ENCODE measurements around the gene NASP. TPM values are rescaled to one million over a fixed set of nuclear protein-coding genes. Genes with fewer than 3 reads are reported as not detected.

The NASP gene
- total and polyA plus RNA-seq, 2 of the 13 experiments (the other 11 are each of a cell fraction or from before 2014, with no cell fraction given) = 132 to 256 TPM

DNA sequence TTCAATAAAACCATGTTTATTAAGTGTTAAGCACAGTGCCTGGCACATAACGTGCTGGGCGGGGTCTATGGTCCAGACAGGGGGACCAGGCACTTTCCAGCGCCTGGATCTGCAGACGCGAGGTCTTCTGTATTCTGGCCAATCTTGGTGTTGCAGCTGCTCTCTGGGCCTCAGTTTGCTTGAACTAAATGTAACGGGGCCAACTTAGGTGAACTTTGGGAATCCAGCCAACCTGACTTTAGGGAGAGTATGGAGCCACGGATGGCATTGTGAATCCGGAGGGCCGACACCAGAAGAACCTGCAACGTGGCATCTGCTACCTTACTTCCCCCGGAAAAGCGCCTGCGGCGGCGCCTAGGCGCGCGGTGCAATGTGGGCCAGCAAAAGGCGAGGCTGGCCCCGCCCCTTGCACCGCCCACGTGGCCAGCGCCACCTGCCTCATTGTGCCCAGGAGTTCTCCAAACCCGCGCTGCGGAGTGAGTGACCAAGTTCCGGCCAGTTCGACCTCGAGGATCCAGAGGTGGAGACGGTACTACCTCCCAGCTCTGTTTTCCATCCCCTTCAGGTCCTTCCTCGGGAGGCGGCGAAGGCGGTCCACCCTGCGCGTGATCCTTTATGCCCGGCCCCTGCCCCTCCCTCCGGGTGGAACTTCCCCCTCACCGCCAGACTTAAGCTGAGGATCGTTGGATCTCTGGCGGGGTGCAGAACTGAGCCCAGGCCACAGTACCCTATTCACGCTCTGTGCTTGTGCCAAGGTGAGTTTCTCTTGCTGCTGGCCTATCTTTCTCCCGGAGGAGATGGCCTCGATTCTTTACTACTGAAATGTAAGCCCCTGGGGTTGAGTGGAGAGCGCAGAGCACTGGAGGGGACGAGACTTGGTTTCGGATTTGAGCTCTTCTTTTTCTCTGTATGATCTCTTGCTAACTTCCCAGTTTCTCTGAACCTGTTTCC lies 33.2 kb upstream of the NASP start, which contains the start of gene AKR1A1 (continued):
- TF ChIP-seq, protein P1, sequence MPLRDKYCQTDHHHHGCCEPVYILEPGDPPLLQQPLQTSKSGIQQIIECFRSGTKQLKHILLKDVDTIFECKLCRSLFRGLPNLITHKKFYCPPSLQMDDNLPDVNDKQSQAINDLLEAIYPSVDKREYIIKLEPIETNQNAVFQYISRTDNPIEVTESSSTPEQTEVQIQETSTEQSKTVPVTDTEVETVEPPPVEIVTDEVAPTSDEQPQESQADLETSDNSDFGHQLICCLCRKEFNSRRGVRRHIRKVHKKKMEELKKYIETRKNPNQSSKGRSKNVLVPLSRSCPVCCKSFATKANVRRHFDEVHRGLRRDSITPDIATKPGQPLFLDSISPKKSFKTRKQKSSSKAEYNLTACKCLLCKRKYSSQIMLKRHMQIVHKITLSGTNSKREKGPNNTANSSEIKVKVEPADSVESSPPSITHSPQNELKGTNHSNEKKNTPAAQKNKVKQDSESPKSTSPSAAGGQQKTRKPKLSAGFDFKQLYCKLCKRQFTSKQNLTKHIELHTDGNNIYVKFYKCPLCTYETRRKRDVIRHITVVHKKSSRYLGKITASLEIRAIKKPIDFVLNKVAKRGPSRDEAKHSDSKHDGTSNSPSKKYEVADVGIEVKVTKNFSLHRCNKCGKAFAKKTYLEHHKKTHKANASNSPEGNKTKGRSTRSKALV (CRISPR knock-in tag; IDR thresholded peaks at IDR 0.05) = 0 out of 2 replicates have a peak, but pooled peaks have one; percentile 44
- TF ChIP-seq MED1 (CRISPR knock-in tag; IDR thresholded peaks at IDR 0.05) (peak; percentile 77), SP2 (CRISPR knock-in tag; IDR thresholded peaks at IDR 0.05) (peak; percentile 66), SCMH1 (CRISPR knock-in tag; IDR thresholded peaks at IDR 0.05; ENCODE audit: borderline replicate concordance) (no peak), HOXA3 (CRISPR knock-in tag; IDR thresholded peaks at IDR 0.05) (peak; percentile 90), ZNF747 (CRISPR knock-in tag; IDR thresholded peaks at IDR 0.05; ENCODE audit: borderline replicate concordance) (peak; percentile 85), SMARCC2 (IDR thresholded peaks at IDR 0.05) (no peak), TP53 (CRISPR knock-in tag; conservative IDR thresholded peaks at IDR 0.05) (peak; percentile 59; the same call in 1 of the 2 replicates), ZNF33B (CRISPR knock-in tag; IDR thresholded peaks at IDR 0.05) (peak; percentile 97), TBX3 (IDR thresholded peaks at IDR 0.05; ENCODE audit: borderline replicate concordance) (no peak), TRIM24 (CRISPR knock-in tag; IDR thresholded peaks at IDR 0.05) (no peak), ZMYM4 (CRISPR knock-in tag; IDR thresholded peaks at IDR 0.05) (peak; percentile 81)
- TF ChIP-seq, protein P2, sequence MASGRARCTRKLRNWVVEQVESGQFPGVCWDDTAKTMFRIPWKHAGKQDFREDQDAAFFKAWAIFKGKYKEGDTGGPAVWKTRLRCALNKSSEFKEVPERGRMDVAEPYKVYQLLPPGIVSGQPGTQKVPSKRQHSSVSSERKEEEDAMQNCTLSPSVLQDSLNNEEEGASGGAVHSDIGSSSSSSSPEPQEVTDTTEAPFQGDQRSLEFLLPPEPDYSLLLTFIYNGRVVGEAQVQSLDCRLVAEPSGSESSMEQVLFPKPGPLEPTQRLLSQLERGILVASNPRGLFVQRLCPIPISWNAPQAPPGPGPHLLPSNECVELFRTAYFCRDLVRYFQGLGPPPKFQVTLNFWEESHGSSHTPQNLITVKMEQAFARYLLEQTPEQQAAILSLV (CRISPR knock-in tag; IDR thresholded peaks at IDR 0.05; ENCODE audit: borderline replicate concordance) = peak; percentile 83; the same call in 1 of the 2 replicates
- TF ChIP-seq, protein P3, sequence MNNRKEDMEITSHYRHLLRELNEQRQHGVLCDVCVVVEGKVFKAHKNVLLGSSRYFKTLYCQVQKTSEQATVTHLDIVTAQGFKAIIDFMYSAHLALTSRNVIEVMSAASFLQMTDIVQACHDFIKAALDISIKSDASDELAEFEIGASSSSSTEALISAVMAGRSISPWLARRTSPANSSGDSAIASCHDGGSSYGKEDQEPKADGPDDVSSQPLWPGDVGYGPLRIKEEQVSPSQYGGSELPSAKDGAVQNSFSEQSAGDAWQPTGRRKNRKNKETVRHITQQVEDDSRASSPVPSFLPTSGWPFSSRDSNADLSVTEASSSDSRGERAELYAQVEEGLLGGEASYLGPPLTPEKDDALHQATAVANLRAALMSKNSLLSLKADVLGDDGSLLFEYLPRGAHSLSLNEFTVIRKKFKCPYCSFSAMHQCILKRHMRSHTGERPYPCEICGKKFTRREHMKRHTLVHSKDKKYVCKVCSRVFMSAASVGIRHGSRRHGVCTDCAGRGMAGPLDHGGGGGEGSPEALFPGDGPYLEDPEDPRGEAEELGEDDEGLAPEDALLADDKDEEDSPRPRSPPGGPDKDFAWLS (CRISPR knock-in tag; IDR thresholded peaks at IDR 0.05; ENCODE audit: borderline replicate concordance) = no peak

Measured in HepG2 (cell line).